ENCODE data around the gene AFF2. TPM values are rescaled to one million over a fixed set of nuclear protein-coding genes. Genes with fewer than 3 reads are reported as not detected.

The AFF2 gene
- total and polyA plus RNA-seq, 2 donors (not counting 3 experiments of a cell fraction or from before 2014, with no cell fraction given): 0.03 to 0.07 TPM

GRCh38 chrX:148728901-148729300 lies 228.5 kb downstream of the AFF2 start:
- Histone ChIP-seq H3K27ac (ENCODE audit: insufficient read depth, low read depth, low read length) (no peak overlapping the region), H2AFZ (ENCODE audit: low read depth, low read length) (no peak overlapping the region), H4K20me1 (replicated peaks; ENCODE audit: control insufficient read depth, extremely low read depth, insufficient read depth, low read length) (no peaks in the 10 kb centered on the region), H3K27me3 (ENCODE audit: control insufficient read depth in 2 of 2, insufficient read depth in 2 of 2, low read length in 2 of 2) (no peaks in the 10 kb centered on the region), H3K79me2 (ENCODE audit: control insufficient read depth, insufficient read depth, low read length) (no peaks in the 10 kb centered on the region), H3K4me2 (ENCODE audit: insufficient read depth, low read length) (no peak overlapping the region), H3K9ac (replicated peaks; ENCODE audit: extremely low read depth, insufficient read depth, low read length) (no peak overlapping the region), H3K4me1 (ENCODE audit: control insufficient read depth, extremely low read depth, insufficient read depth, low read length) (no peaks in the 10 kb centered on the region), H3K9me1 (replicated peaks; ENCODE audit: control insufficient read depth, extremely low read depth, insufficient read depth, low read length) (no peaks in the 10 kb centered on the region), H3K9me3 (replicated peaks; ENCODE audit: control insufficient read depth, insufficient read depth, low read length) (no peaks in the 10 kb centered on the region), H3K4me3 (replicated peaks in 1 of 3; ENCODE audit: insufficient read depth in 1 of 3, low read depth in 1 of 3, low read length in 3 of 3) (no peak overlapping the region), H3K36me3 (ENCODE audit: control insufficient read depth in 2 of 2, extremely low read depth in 1 of 2, insufficient read depth in 2 of 2, low read length in 2 of 2) (no peaks in the 10 kb centered on the region)
- POLR2A ChIA-PET: no interaction called here
- CTCF ChIA-PET: no interaction called here
- TF ChIP-seq POLR2AphosphoS5 (IDR thresholded peaks at IDR 0.05; ENCODE audit: insufficient read depth, low read depth, low read length) (no peak), EZH2 (IDR thresholded peaks at IDR 0.05; ENCODE audit: borderline replicate concordance, low read depth, low read length, severe bottlenecking) (no peak), FOS (IDR thresholded peaks at IDR 0.05; ENCODE audit: borderline replicate concordance, insufficient read depth, low read length) (no peak), MYC (IDR thresholded peaks at IDR 0.05; ENCODE audit: low read depth, low read length) (no peak), GATA2 (IDR thresholded peaks at IDR 0.05; ENCODE audit: insufficient read depth, insufficient read length, low read depth, low read length) (no peak), JUN (IDR thresholded peaks at IDR 0.05; ENCODE audit: borderline replicate concordance, insufficient read depth, insufficient read length, low read depth) (no peak), POLR2A (IDR thresholded peaks at IDR 0.05; ENCODE audit: low read depth, low read length) (no peak), CTCF (IDR thresholded peaks at IDR 0.05; ENCODE audit: extremely low read depth in 1 of 2, insufficient read depth in 1 of 2, low read depth in 1 of 2, low read length in 2 of 2) (no peak)
- TF ChIP-seq, protein P1, sequence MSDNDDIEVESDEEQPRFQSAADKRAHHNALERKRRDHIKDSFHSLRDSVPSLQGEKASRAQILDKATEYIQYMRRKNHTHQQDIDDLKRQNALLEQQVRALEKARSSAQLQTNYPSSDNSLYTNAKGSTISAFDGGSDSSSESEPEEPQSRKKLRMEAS (IDR thresholded peaks at IDR 0.05; ENCODE audit: insufficient read depth, insufficient read length): no peak
- no TSS peak for BruUV-seq (replicated peaks)
- intact Hi-C loops (cut with micrococcal nuclease): no loop called here
- dilution Hi-C loops (cut with MboI; ENCODE audit: extremely low pct_ligation_motif_present, low sequenced_read_pairs): no loop called here
- FAIRE-seq: no peak
- no peak for DNase-seq (ENCODE audit: low read depth, low spot score)

Data from endothelial cell of umbilical vein (primary cell).